Posterior cingulate gyrus (tissue), 11 donors: ENCODE results near the gene KRTAP1-1.
"Not testable (repeated sequence)": the region's sequence is repeated elsewhere in the genome, so short reads cannot be mapped to it uniquely, and the experiment has no call there.

Source experiments
- DNase-seq, 10 donors: peaks; one replicate each; pipeline versions ENCODE4 v3.0.0 to v3.0.0-alpha.2; 2020 to 2021; ENCODE audit warnings: mixed read lengths in 3 of 10
- intact Hi-C: fragments of 100-400 bp; cut with DNase I; formaldehyde crosslinking; loops from one replicate; pipeline ENCODE4 v1.15.1; 2023

The KRTAP1-1 gene

GRCh38 chr17:41040783-41041571, at the start of gene KRTAP1-1:
Gene KRTAP1-1, minus strand, starts transcription at chr17:41041450. Its CDS starts 53 bp downstream, at chr17:41041397.
- peak in 8 of 10 donors; percentile 8 to 90 (median 28) for DNase-seq

GRCh38 chr17:41088760-41089352, 47.6 kb upstream of the KRTAP1-1 start:
- DNase-seq, intact Hi-C loops: not testable (repeated sequence)

More at GRCh38 chr17:41040783-41041571, at the start of gene KRTAP1-1:
- intact Hi-C loops: not testable (repeated sequence)

GRCh38 chr17:41084100-41084856, 43.0 kb upstream of the KRTAP1-1 start, which contains the start of gene KRTAP4-7:
Gene KRTAP4-7, plus strand, starts transcription at chr17:41084150. Its CDS starts 57 bp downstream, at chr17:41084207.
- intact Hi-C loops: not testable (repeated sequence)
- DNase-seq: peak in 1 of 10 donors; percentile 56

- DNase-seq, intact Hi-C loops: not testable (repeated sequence)
These were observed 42.2 kb upstream of the KRTAP1-1 start for GRCh38 chr17:41083427-41083826.

- no peak for DNase-seq
- intact Hi-C loops: no loop called here
These were observed 41.4 kb upstream of the KRTAP1-1 start for GRCh38 chr17:41082626-41083025.

- intact Hi-C loops: no loop called here
- no peak for DNase-seq
These were observed 35.5 kb upstream of the KRTAP1-1 start for GRCh38 chr17:41076788-41077187.

GRCh38 chr17:41073676-41074075, 32.4 kb upstream of the KRTAP1-1 start:
- intact Hi-C loops: no loop called here
- no peak for DNase-seq

GRCh38 chr17:41071606-41072360, 30.5 kb upstream of the KRTAP1-1 start:
- intact Hi-C loops: no loop called here
- DNase-seq: no peak

GRCh38 chr17:41069031-41069430, 27.8 kb upstream of the KRTAP1-1 start:
- no peak for DNase-seq
- intact Hi-C loops: no loop called here

GRCh38 chr17:41067281-41067680, 26.0 kb upstream of the KRTAP1-1 start:
- DNase-seq: no peak
- intact Hi-C loops: no loop called here

GRCh38 chr17:41065829-41066624, 24.8 kb upstream of the KRTAP1-1 start, which contains the start of gene KRTAP2-4:
Gene KRTAP2-4, minus strand, starts transcription at chr17:41065879. Its CDS starts 34 bp downstream, at chr17:41065845.
- intact Hi-C loops: no loop called here
- DNase-seq: no peak

- intact Hi-C loops: not testable (repeated sequence)
These were observed 23.9 kb upstream of the KRTAP1-1 start for GRCh38 chr17:41065016-41065689.

GRCh38 chr17:41064301-41064700, 23.1 kb upstream of the KRTAP1-1 start:
- no peak for DNase-seq
- intact Hi-C loops: no loop called here

More at GRCh38 chr17:41065016-41065689, 23.9 kb upstream of the KRTAP1-1 start:
- DNase-seq: not testable (repeated sequence)

- intact Hi-C loops: no loop called here
- no peak for DNase-seq
These were observed 22.2 kb upstream of the KRTAP1-1 start for GRCh38 chr17:41063449-41063848.

- no peak for DNase-seq
- intact Hi-C loops: no loop called here
These were observed 20.7 kb upstream of the KRTAP1-1 start for GRCh38 chr17:41061964-41062363.

GRCh38 chr17:41060052-41060604, 18.9 kb upstream of the KRTAP1-1 start, which contains the start of gene KRTAP2-3:
Gene KRTAP2-3, minus strand, starts transcription at chr17:41060114. Its CDS starts 64 bp downstream, at chr17:41060050.
- no peak for DNase-seq
- intact Hi-C loops: no loop called here

GRCh38 chr17:41059276-41060051, 18.2 kb upstream of the KRTAP1-1 start:
- intact Hi-C loops, DNase-seq: not testable (repeated sequence)
